ENCODE measurements around the gene KLC1.

KLC1 gene

GRCh38 chr14:103657471-103657870 is 28.5 kb downstream of the KLC1 start:
- DNase-seq (ENCODE audit: low spot score) = peak; percentile 59

DNA sequence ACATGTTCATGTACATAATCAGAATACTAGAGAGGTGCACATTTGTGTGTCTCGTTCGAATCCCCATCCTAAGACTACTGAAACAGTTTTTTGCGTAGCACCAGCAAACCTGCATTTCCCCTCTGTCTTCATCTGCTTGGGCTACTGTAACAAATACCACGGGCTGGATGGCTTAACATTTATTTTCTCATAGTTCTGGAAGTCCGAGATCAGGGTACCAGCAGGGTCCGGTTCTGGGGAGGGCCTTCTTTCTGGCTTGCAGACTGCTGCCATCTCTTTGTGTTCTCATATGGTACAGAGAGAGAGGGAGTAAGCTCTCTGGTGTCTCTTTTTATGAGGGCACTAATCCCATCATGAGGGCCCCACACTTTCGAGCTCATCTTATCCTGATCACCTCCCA is 30.6 kb downstream of the KLC1 start:
- no peak for DNase-seq (ENCODE audit: low spot score)

GRCh38 chr14:103662029-103662428 is 33.0 kb downstream of the KLC1 start:
- DNase-seq (ENCODE audit: low spot score) = no peak

GRCh38 chr14:103662591-103662990 is 33.6 kb downstream of the KLC1 start:
- no peak for DNase-seq (ENCODE audit: low spot score)

DNA sequence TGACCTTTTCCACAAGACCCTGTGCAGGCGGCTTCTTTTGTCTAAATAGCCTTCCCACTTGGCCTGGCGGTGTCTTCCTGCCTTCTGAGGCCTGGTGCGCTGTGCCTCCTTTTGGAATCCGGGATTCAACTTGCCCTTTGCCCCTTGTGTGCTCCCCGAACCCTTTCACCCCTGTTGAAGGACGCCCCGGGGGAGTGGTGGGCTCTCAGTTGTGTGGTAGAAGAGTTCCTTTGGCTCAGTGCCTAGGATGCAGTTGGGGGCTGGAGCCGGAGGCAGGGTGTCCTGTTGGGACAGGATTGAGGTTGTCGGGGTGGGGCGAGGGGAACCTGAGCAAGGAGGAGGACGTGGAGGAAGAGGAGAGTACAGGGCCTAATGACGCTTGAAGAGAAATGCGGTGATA is 34.5 kb downstream of the KLC1 start:
- DNase-seq (ENCODE audit: low spot score) = no peak

DNA sequence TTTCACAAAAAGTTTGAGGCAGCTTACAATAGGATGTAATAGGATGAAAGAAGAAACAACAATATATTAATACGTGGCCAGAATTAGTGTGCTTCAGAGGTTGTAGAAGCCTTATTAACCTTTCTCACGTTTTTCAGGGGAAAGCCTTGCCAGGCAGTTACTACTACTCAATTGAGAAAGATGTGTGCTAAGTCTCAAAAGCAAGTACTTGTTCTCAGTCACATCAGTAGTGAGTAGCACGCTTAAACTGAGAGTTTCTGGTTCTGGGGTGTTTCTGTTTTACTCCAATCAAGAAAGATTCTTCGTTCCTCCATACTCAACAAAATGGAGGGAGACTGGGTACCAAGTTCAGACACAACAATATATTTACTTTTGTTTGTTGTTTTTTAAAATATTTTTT is 38.7 kb downstream of the KLC1 start:
- DNase-seq (ENCODE audit: low spot score) = no peak

GRCh38 chr14:103668117-103668516 is 39.1 kb downstream of the KLC1 start:
- DNase-seq (ENCODE audit: low spot score) = no peak

DNA sequence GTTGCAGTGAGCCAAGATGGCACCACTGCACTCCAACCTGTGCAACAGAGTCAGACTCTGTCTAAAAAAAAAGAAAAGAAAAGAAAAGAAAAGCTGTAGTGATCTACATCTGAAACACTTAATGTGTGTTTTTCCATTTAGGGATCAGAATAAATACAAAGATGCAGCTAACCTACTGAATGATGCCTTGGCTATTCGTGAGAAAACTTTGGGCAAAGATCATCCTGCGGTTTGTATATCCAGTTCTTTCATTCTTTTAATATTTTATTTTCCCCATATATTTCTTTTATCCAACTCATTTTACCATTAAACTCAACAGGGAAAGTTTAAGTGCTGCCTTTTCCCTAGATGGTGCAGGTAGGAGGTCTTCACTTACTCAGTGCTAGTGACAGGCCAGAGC is 40.4 kb downstream of the KLC1 start:
- no peak for DNase-seq (ENCODE audit: low spot score)

- no peak for DNase-seq (ENCODE audit: low spot score)
Observed at GRCh38 chr14:103671911-103672310, 42.9 kb downstream of the KLC1 start.

- DNase-seq (ENCODE audit: low spot score) = no peak
Observed at GRCh38 chr14:103675957-103676356, 46.9 kb downstream of the KLC1 start.

- DNase-seq (ENCODE audit: low spot score) = no peak
Observed at GRCh38 chr14:103676881-103677675, 48.1 kb downstream of the KLC1 start.

DNA sequence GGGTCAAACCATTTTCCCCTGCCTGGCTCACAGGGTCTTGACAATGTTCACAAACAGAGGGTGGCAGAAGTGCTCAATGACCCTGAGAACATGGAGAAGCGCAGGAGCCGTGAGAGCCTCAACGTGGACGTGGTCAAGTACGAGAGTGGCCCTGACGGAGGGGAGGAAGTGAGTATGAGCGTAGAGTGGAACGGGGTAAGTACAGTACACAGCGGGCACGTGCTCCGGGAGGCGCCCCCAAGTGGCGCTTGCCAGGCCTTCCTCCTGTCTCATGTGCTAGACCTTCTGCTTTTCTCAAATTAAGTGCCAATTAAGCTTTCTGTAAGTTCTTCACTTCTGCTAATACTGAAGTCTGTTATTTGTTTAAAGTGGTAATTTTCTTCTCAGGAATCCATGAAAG is 50.3 kb downstream of the KLC1 start:
- no peak for DNase-seq (ENCODE audit: low spot score)

- DNase-seq (ENCODE audit: low spot score) = no peak
Observed at GRCh38 chr14:103680491-103681231, 51.6 kb downstream of the KLC1 start.

- DNase-seq (ENCODE audit: low spot score) = no peak
Observed at GRCh38 chr14:103683139-103683538, 54.1 kb downstream of the KLC1 start.

- DNase-seq (ENCODE audit: low spot score) = no peak
Observed at GRCh38 chr14:103684471-103684870, 55.5 kb downstream of the KLC1 start.

DNA sequence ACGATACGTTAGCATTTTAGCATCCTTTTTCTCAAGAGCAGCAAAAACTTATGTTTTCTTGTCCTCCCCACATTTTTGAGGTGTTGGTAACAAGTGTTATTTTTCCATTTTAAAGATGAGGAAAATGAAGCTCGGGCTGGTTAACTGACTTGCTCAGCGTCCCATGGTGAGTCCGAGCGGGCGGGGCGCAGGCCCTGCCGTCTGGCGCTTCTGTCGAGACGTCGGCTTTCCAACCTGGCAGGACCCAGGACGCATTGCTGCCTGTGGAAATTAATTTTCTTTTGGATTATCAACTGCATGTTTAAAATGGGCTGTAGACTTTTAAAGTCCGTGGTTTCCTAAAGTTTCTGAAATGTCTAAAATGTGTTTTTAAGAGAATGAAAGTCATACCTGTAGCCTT is 55.9 kb downstream of the KLC1 start:
- DNase-seq (ENCODE audit: low spot score) = peak; percentile 55

- DNase-seq (ENCODE audit: low spot score) = peak; percentile 63
Observed at GRCh38 chr14:103685276-103686211, 56.5 kb downstream of the KLC1 start.

DNA sequence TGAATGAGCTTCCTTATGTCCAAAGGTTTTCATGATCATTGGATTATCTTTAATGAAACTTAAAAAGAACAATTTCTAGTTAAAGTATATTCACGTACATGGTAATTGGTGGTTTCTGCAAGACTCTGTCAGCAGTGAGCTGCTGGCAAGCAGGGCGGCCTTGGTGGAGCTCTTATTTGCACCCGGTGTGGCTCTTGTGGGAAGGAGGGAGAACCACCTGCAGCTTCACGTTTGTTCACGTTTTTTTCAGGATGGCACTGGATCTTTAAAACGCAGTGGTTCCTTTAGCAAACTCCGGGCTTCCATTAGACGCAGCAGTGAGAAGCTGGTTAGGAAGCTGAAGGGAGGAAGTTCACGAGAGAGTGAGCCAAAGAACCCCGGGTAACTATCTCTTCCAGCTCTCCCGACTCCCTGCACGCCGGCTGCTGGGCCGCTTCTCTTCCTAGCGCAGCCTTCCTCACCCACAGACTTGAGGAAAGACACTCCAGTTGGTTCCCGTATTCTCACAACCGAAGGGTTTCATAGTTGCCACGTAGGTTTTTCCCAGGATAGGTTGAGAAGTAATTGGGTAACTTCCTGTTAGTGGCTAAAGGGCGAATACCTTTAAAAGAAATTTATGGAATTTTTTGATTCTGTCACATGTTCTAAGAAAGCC is 57.9 kb downstream of the KLC1 start:
- no peak for DNase-seq (ENCODE audit: low spot score)

DNA sequence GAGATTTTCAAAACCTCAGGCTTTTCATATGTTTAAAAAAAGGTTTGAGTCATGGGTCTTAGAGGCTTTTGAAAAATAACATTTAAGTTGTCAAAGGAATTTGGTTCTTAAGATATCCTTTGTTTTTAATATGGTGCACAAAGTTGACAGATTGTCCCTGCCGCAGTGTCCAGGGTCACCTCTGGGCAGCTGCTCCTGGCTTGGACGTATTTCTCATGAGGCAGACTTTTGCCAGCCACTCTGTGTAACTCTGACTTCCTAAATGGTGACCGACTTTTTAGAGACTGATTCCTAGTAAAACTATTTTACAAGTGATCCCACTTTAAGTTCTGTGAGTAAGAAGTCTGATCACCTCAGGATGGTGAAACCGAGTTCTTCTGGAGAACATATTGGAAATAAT is 58.7 kb downstream of the KLC1 start:
- no peak for DNase-seq (ENCODE audit: low spot score)

GRCh38 chr14:103688441-103688840 is 59.4 kb downstream of the KLC1 start:
- no peak for DNase-seq (ENCODE audit: low spot score)

DNA sequence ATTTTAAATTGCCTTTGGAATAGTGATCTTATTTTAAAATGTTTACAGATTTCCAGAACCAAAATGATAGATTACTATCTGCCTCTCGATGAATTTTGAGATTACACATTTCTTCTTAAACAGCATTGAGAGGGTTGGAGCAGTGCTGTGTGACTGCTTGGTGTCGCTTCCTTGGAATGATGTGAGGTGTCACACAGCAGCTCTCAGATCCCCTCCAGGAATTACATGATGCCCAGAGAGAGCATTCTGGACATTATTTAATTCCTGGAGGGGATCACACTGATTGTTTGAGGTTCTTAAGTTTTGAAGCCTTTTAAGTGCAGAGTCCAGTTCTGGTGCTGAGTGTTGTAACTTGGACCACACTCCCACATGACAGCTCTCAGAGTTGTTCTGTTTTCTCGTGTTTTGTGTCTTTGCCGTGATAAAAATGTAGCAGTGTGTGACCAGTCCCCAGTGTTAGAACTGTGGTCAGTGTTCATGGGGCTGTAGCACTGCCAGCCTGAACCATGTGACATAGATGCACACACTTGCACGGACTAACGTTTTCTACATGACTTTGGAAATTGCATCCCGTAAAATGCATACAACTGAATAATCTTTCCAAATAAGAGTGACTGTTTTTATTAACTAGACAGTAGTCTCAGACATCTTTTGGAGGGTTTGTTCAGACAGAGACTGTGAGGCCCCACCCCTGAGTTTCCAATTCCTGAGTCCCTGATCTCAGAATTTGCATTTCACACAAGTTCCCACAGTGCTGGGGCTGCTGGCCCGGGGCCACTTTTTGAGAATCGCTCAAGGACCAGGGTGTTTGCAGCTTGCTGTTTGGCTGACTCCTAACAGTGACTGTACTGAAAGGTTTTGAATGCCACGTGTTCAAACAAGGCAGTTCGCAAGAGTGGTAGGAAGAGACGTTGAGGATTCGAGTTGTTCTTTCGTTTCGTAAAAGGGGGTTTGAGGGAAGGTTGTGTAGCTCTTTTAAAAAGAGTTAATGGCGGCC is 60.2 kb downstream of the KLC1 start:
- no peak for DNase-seq (ENCODE audit: low spot score)
